ENCODE results near the gene SLC7A14.
"Not testable (repeated sequence)": the region's sequence is repeated elsewhere in the genome, so short reads cannot be mapped to it uniquely, and the experiment has no call there.

Gene SLC7A14

GRCh38 chr3:170589113-170589512 is 3.2 kb upstream of the SLC7A14 start:
- DNase-seq, result no peak

- no peak for DNase-seq
These were observed 603 bp downstream of the SLC7A14 start for GRCh38 chr3:170585008-170585936.

- peak; percentile 72 for DNase-seq
These were observed 1.3 kb downstream of the SLC7A14 start for GRCh38 chr3:170584585-170585007.

- no peak for DNase-seq
These were observed 6.2 kb downstream of the SLC7A14 start for GRCh38 chr3:170579646-170580045.

GRCh38 chr3:170572665-170573253 is 13.1 kb downstream of the SLC7A14 start:
- no peak for DNase-seq

- DNase-seq, result not testable (repeated sequence)
These were observed 18.3 kb downstream of the SLC7A14 start for GRCh38 chr3:170567598-170567997.

- DNase-seq, result no peak
These were observed 19.5 kb downstream of the SLC7A14 start for GRCh38 chr3:170566413-170566812.

- no peak for DNase-seq
These were observed 20.4 kb downstream of the SLC7A14 start for GRCh38 chr3:170565495-170565894.

GRCh38 chr3:170564664-170565063 is 21.2 kb downstream of the SLC7A14 start:
- DNase-seq, result no peak

- no peak for DNase-seq
These were observed 22.0 kb downstream of the SLC7A14 start for GRCh38 chr3:170563712-170564423.

- no peak for DNase-seq
These were observed 23.8 kb downstream of the SLC7A14 start for GRCh38 chr3:170562080-170562479.

GRCh38 chr3:170560717-170561382 is 25.0 kb downstream of the SLC7A14 start:
- no peak for DNase-seq

GRCh38 chr3:170560296-170560695 is 25.6 kb downstream of the SLC7A14 start:
- no peak for DNase-seq

- no peak for DNase-seq
These were observed 27.4 kb downstream of the SLC7A14 start for GRCh38 chr3:170558427-170558826.

GRCh38 chr3:170555329-170555728 is 30.5 kb downstream of the SLC7A14 start:
- DNase-seq, result no peak

- DNase-seq, result no peak
These were observed 31.8 kb downstream of the SLC7A14 start for GRCh38 chr3:170553788-170554757.

GRCh38 chr3:170551252-170551651 is 34.6 kb downstream of the SLC7A14 start:
- DNase-seq, result no peak

GRCh38 chr3:170542704-170543103 is 43.2 kb downstream of the SLC7A14 start:
- no peak for DNase-seq

- no peak for DNase-seq
These were observed 46.0 kb downstream of the SLC7A14 start for GRCh38 chr3:170539897-170540296.

GRCh38 chr3:170536712-170537111 is 49.2 kb downstream of the SLC7A14 start:
- no peak for DNase-seq

GRCh38 chr3:170534227-170534626 is 51.6 kb downstream of the SLC7A14 start:
- DNase-seq, result no peak

- DNase-seq, result no peak
These were observed 53.3 kb downstream of the SLC7A14 start for GRCh38 chr3:170532573-170532972.

Data from left hindlimb (tissue), 1 donor.